PC-9 (cell line): ENCODE measurements around the gene CBR1.

Experiments used
- EZH2 ChIP-seq: fragments of 200-600 bp; sonication (generic); IDR thresholded peaks from 2 replicates; pipeline ENCODE4 v1.8.0; 2017; ENCODE audit warnings: antibody characterized with exemption, low read depth
- TF ChIP-seq, protein P1 (sequence below): fragments of 200-600 bp; sonication (generic); conservative IDR thresholded peaks from 2 replicates; pipeline ENCODE4 v1.6.1; 2017; ENCODE audit warnings: mixed run types, antibody characterized with exemption, mild to moderate bottlenecking, moderate library complexity

GRCh38 chr21:36038701-36039497 lies 30.9 kb upstream of the CBR1 start:
- TF ChIP-seq EZH2: no peak
- TF ChIP-seq, protein P1, sequence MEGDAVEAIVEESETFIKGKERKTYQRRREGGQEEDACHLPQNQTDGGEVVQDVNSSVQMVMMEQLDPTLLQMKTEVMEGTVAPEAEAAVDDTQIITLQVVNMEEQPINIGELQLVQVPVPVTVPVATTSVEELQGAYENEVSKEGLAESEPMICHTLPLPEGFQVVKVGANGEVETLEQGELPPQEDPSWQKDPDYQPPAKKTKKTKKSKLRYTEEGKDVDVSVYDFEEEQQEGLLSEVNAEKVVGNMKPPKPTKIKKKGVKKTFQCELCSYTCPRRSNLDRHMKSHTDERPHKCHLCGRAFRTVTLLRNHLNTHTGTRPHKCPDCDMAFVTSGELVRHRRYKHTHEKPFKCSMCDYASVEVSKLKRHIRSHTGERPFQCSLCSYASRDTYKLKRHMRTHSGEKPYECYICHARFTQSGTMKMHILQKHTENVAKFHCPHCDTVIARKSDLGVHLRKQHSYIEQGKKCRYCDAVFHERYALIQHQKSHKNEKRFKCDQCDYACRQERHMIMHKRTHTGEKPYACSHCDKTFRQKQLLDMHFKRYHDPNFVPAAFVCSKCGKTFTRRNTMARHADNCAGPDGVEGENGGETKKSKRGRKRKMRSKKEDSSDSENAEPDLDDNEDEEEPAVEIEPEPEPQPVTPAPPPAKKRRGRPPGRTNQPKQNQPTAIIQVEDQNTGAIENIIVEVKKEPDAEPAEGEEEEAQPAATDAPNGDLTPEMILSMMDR: no peak
